H9 (cell line): Measurements from ENCODE around the gene ADAMTS5. TPM values are rescaled to one million over a fixed set of nuclear protein-coding genes. Genes with fewer than 3 reads are reported as not detected.

Experiments
- DNase-seq: peaks from one replicate; pipeline ENCODE4 v3.0.0-alpha.2; 2017
- H2AFZ ChIP-seq: one replicate; pipeline ENCODE4 v1.6.1; 2013; ENCODE audit warnings: mild to moderate bottlenecking, low read length, control low read depth, moderate library complexity
- H2AK5ac ChIP-seq: 2 replicates; pipeline ENCODE4 v1.6.1; 2013; ENCODE audit warnings: low read length, control low read depth, mixed read lengths; ENCODE audit not compliant: insufficient read length
- H2BK120ac ChIP-seq: one replicate; pipeline ENCODE4 v1.6.1; 2013; ENCODE audit warnings: low read depth, mild to moderate bottlenecking, low read length, control low read depth, inconsistent platforms; ENCODE audit not compliant: poor library complexity, severe bottlenecking
- H2BK12ac ChIP-seq: 2 replicates; pipeline ENCODE4 v1.6.1; 2013; ENCODE audit warnings: low read length, control low read depth, mixed read lengths, low read depth; ENCODE audit not compliant: insufficient read length
- H2BK15ac ChIP-seq: 2 replicates; pipeline ENCODE4 v1.6.1; 2013; ENCODE audit warnings: low read depth, low read length, control low read depth
- H2BK20ac ChIP-seq: one replicate; pipeline ENCODE4 v1.6.1; 2013; ENCODE audit warnings: low read depth, mild to moderate bottlenecking, low read length, control low read depth, inconsistent platforms; ENCODE audit not compliant: poor library complexity, severe bottlenecking
- H2BK5ac ChIP-seq: 2 replicates; pipeline ENCODE4 v1.6.1; 2013; ENCODE audit warnings: low read length, control low read depth, mixed read lengths; ENCODE audit not compliant: insufficient read length
- H3K14ac ChIP-seq: 2 replicates; pipeline ENCODE4 v1.6.1; 2013; ENCODE audit warnings: low read length, control low read depth; ENCODE audit not compliant: insufficient read depth
- H3K18ac ChIP-seq: 2 replicates; pipeline ENCODE4 v1.6.1; 2013; ENCODE audit warnings: low read depth, mild to moderate bottlenecking, mixed read lengths, low read length, control low read depth; ENCODE audit not compliant: insufficient read length
- H3K23ac ChIP-seq: 2 replicates; pipeline ENCODE4 v1.6.1; 2013; ENCODE audit warnings: low read length, control low read depth, mixed read lengths, low read depth; ENCODE audit not compliant: insufficient read length
- H3K23me2 ChIP-seq: 2 replicates; pipeline ENCODE4 v1.6.1; 2013; ENCODE audit warnings: low read depth, mild to moderate bottlenecking, mixed read lengths, low read length, control low read depth; ENCODE audit not compliant: insufficient read length, poor library complexity, severe bottlenecking
- H3K27ac ChIP-seq: 2 replicates; pipeline ENCODE4 v1.5.1; 2013; ENCODE audit warnings: low read length, control low read depth, mixed read lengths, low read depth; ENCODE audit not compliant: insufficient read length
- H3K27me3 ChIP-seq: 2 replicates; pipeline ENCODE4 v1.6.1; 2013; ENCODE audit warnings: low read length, control low read depth, inconsistent platforms; ENCODE audit not compliant: insufficient read depth
- H3K4ac ChIP-seq: 2 replicates; pipeline ENCODE4 v1.6.1; 2013; ENCODE audit warnings: low read depth, mild to moderate bottlenecking, control low read depth, inconsistent platforms, low read length, moderate library complexity
- H3K4me1 ChIP-seq: 2 replicates; pipeline ENCODE4 v1.6.1; 2013; ENCODE audit warnings: low read length, control low read depth, inconsistent platforms; ENCODE audit not compliant: insufficient read depth
- H3K4me2 ChIP-seq: 2 replicates; pipeline ENCODE4 v1.6.1; 2013; ENCODE audit warnings: low read length, control low read depth, mixed read lengths; ENCODE audit not compliant: insufficient read length, insufficient read depth
- H3K56ac ChIP-seq: 2 replicates; pipeline ENCODE4 v1.6.1; 2013; ENCODE audit warnings: low read depth, mild to moderate bottlenecking, mixed read lengths, low read length, control low read depth; ENCODE audit not compliant: insufficient read length
- H3K79me1 ChIP-seq: 2 replicates; pipeline ENCODE4 v1.6.1; 2013; ENCODE audit warnings: low read depth, mild to moderate bottlenecking, moderate library complexity, low read length, control low read depth, inconsistent platforms; ENCODE audit not compliant: insufficient read depth, poor library complexity, severe bottlenecking
- H3K79me2 ChIP-seq: 2 replicates; pipeline ENCODE4 v1.6.1; 2013; ENCODE audit warnings: low read length, control low read depth, inconsistent platforms; ENCODE audit not compliant: insufficient read depth
- H3K9ac ChIP-seq: 2 replicates; pipeline ENCODE4 v1.6.1; 2013; ENCODE audit warnings: low read length, control low read depth, mixed read lengths; ENCODE audit not compliant: insufficient read length; ENCODE audit errors: extremely low read depth
- H3K9me3 ChIP-seq: one replicate; pipeline ENCODE4 v1.6.1; 2013; ENCODE audit warnings: low read depth, low read length, inconsistent platforms; ENCODE audit not compliant: control insufficient read depth
- H3T11ph ChIP-seq: one replicate; pipeline ENCODE4 v1.6.1; 2013; ENCODE audit warnings: mild to moderate bottlenecking, low read length, control low read depth, inconsistent platforms
- H4K20me1 ChIP-seq: one replicate; pipeline ENCODE4 v1.6.1; 2013; ENCODE audit not compliant: control insufficient read depth, insufficient read length, insufficient read depth
- H4K5ac ChIP-seq: 2 replicates; pipeline ENCODE4 v1.6.1; 2013; ENCODE audit warnings: low read depth, mild to moderate bottlenecking, mixed read lengths, low read length, control low read depth; ENCODE audit not compliant: insufficient read length
- H4K8ac ChIP-seq: replicated peaks from 2 replicates; pipeline ENCODE4 v1.6.1; 2013; ENCODE audit warnings: low read length, control low read depth, mixed read lengths, low read depth; ENCODE audit not compliant: insufficient read length
- H4K91ac ChIP-seq: 2 replicates; pipeline ENCODE4 v1.6.1; 2013; ENCODE audit warnings: low read depth, mild to moderate bottlenecking, moderate library complexity, mixed read lengths, low read length, control low read depth; ENCODE audit not compliant: insufficient read length
- H3K27ac Mint-ChIP-seq, 3 experiments: 2 replicates in 2 of 3; 3 replicates in 1 of 3; pipeline ENCODE4 v1.8.0; 2020 to 2021; ENCODE audit warnings: mixed read lengths in 3 of 3, mild to moderate bottlenecking in 1 of 3, moderate library complexity in 1 of 3
- H3K27me3 Mint-ChIP-seq: 2 replicates; pipeline ENCODE4 v1.8.0; 2021; ENCODE audit warnings: low read depth, mild to moderate bottlenecking, moderate library complexity, mixed read lengths
- H3K36me3 Mint-ChIP-seq, 3 experiments: 2 replicates in 2 of 3; 3 replicates in 1 of 3; pipeline ENCODE4 v1.8.0; 2020 to 2021; ENCODE audit warnings: low read depth in 3 of 3, mixed read lengths in 3 of 3; ENCODE audit not compliant: insufficient read depth in 1 of 3
- H3K4me1 Mint-ChIP-seq, 2 experiments: 2 replicates each; pipeline ENCODE4 v1.8.0; 2020; ENCODE audit warnings: mixed read lengths in 2 of 2
- H3K4me3 Mint-ChIP-seq, 2 experiments: 2 replicates in 1 of 2; 3 replicates in 1 of 2; pipeline ENCODE4 v1.8.0; 2020 to 2021; ENCODE audit warnings: mild to moderate bottlenecking in 2 of 2, mixed read lengths in 2 of 2, moderate library complexity in 1 of 2
- H3K9me3 Mint-ChIP-seq, 2 experiments: 2 replicates in 1 of 2; 3 replicates in 1 of 2; pipeline ENCODE4 v1.8.0; 2020; ENCODE audit warnings: mild to moderate bottlenecking in 2 of 2, mixed read lengths in 2 of 2, moderate library complexity in 1 of 2
- WGBS: extraction: QIAGEN DNeasy Blood & Tissue Kit; methylation state at CpG from one replicate; pipeline ENCODE4 v1.1.7; 2013; ENCODE audit warnings: missing lambda C conversion rate, low lambda C conversion rate, mixed read lengths; ENCODE audit not compliant: insufficient read length; ENCODE audit errors: extremely low coverage; 5-methylcytosine and 5-hydroxymethylcytosine counted together
- total RNA-seq: library from RNA; stranded (reverse); gene quantifications from 2 replicates; pipeline ENCODE4 v1.2.1, GENCODE V29; 2021
- TF ChIP-seq, protein P1 (sequence below): fragments of 200-600 bp; sonication (generic); conservative IDR thresholded peaks from 3 replicates; pipeline ENCODE4 v1.8.0; 2021; ENCODE audit warnings: antibody characterized with exemption, mild to moderate bottlenecking

The ADAMTS5 gene
- total RNA-seq, 1 experiment from 2014 or later = 0.90 TPM

DNA sequence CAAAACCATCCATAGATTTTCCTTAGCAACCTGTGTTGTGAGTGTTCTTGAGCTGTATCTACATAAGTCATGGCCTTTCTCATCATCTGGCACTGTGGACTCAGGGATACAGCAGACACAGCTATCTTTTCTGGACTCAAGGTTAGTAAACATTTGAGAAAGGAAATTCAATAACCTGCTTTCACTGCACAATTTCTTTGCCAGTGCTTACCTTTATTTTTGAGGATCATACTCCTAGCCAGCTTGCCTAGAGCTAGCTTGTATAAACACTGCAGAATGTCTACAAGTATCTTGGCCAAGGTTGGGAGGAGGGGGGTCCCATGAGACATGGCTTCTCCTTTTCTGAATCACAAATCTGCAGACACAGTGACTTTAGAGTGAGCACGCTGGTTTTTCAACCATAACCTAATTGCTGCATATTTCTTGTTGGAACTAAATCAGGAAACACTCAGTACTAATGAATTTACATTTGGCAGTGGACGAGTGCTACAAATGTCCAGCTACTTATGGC, 27.2 kb downstream of the ADAMTS5 start:
- TF ChIP-seq, protein P1, sequence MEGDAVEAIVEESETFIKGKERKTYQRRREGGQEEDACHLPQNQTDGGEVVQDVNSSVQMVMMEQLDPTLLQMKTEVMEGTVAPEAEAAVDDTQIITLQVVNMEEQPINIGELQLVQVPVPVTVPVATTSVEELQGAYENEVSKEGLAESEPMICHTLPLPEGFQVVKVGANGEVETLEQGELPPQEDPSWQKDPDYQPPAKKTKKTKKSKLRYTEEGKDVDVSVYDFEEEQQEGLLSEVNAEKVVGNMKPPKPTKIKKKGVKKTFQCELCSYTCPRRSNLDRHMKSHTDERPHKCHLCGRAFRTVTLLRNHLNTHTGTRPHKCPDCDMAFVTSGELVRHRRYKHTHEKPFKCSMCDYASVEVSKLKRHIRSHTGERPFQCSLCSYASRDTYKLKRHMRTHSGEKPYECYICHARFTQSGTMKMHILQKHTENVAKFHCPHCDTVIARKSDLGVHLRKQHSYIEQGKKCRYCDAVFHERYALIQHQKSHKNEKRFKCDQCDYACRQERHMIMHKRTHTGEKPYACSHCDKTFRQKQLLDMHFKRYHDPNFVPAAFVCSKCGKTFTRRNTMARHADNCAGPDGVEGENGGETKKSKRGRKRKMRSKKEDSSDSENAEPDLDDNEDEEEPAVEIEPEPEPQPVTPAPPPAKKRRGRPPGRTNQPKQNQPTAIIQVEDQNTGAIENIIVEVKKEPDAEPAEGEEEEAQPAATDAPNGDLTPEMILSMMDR = no peak
- WGBS = no CpG with 5 or more reads among the region's 2 CpGs
- no peaks in the 10 kb centered on the region for H3K9me3 ChIP-seq
- no peaks in the 10 kb centered on the region for H3K4me1 ChIP-seq
- H2BK12ac ChIP-seq = no peak overlapping the region
- Mint-ChIP-seq H3K4me3 (no peak overlapping the region), H3K27ac (no peak overlapping the region), H3K9me3 (no peaks in the 10 kb centered on the region), H3K27me3 (no peaks in the 10 kb centered on the region), H3K4me1 (peaks cover 7 to 9% of the 10 kb centered on the region in 2 experiments), H3K36me3 (no peaks in the 10 kb centered on the region)
- H3K27ac ChIP-seq = no peak overlapping the region
- no peak overlapping the region for H2AFZ ChIP-seq
- no peak overlapping the region for H3T11ph ChIP-seq
- no peak overlapping the region for H3K18ac ChIP-seq
- no peak overlapping the region for H3K14ac ChIP-seq
- no peaks in the 10 kb centered on the region for H3K23me2 ChIP-seq
- no peaks in the 10 kb centered on the region for H4K20me1 ChIP-seq
- H2AK5ac ChIP-seq = no peak overlapping the region
- H2BK5ac ChIP-seq = no peak overlapping the region
- no peaks in the 10 kb centered on the region for H3K27me3 ChIP-seq
- no peak overlapping the region for H3K9ac ChIP-seq
- no peak overlapping the region for H3K4ac ChIP-seq
- no peak overlapping the region for H4K5ac ChIP-seq
- H3K23ac ChIP-seq = no peak overlapping the region
- H4K8ac ChIP-seq = no peak overlapping the region
- H3K79me2 ChIP-seq = no peaks in the 10 kb centered on the region
- H3K4me2 ChIP-seq = no peak overlapping the region
- no peak for DNase-seq
- no peak overlapping the region for H2BK20ac ChIP-seq
- no peak overlapping the region for H2BK120ac ChIP-seq
- H3K79me1 ChIP-seq = no peaks in the 10 kb centered on the region
- no peak overlapping the region for H3K56ac ChIP-seq
- no peak overlapping the region for H4K91ac ChIP-seq
- no peak overlapping the region for H2BK15ac ChIP-seq
